HG03558 (cell line): ENCODE results near the gene WDR88.
"Not testable (repeated sequence)": the region's sequence is repeated elsewhere in the genome, so short reads cannot be mapped to it uniquely, and the experiment has no call there.

Experiments
- ATAC-seq: cut with Tn5 transposase; IDR thresholded peaks from one replicate; pipeline ENCODE4 v1.9.1; 2021; ENCODE audit warnings: moderate number of reproducible peaks; ENCODE audit not compliant: unreplicated experiment; ENCODE audit errors: extremely low read depth

The WDR88 gene

GRCh38 chr19:33126712-33127111, 5.2 kb upstream of the WDR88 start:
- not testable (repeated sequence) for ATAC-seq

- no peak for ATAC-seq
These were observed 2.0 kb upstream of the WDR88 start for GRCh38 chr19:33129901-33130300.

GRCh38 chr19:33130433-33130832, 1.5 kb upstream of the WDR88 start:
- ATAC-seq = no peak

GRCh38 chr19:33132425-33132824, 511 bp downstream of the WDR88 start:
- ATAC-seq = no peak

- no peak for ATAC-seq
These were observed 1.6 kb downstream of the WDR88 start for GRCh38 chr19:33133438-33134031.

- no peak for ATAC-seq
These were observed 2.7 kb downstream of the WDR88 start for GRCh38 chr19:33134571-33135041.

GRCh38 chr19:33139165-33139564, 7.3 kb downstream of the WDR88 start:
- ATAC-seq = no peak

- no peak for ATAC-seq
These were observed 12.0 kb downstream of the WDR88 start for GRCh38 chr19:33143897-33144405.

GRCh38 chr19:33146209-33146608, 14.3 kb downstream of the WDR88 start:
- ATAC-seq = no peak

- ATAC-seq = no peak
These were observed 15.6 kb downstream of the WDR88 start for GRCh38 chr19:33147538-33147937.

- ATAC-seq = no peak
These were observed 19.1 kb downstream of the WDR88 start for GRCh38 chr19:33150852-33151518.

GRCh38 chr19:33152176-33152575, 20.3 kb downstream of the WDR88 start:
- ATAC-seq = no peak

GRCh38 chr19:33152625-33153024, 20.7 kb downstream of the WDR88 start:
- ATAC-seq = not testable (repeated sequence)

GRCh38 chr19:33154313-33154712, 22.4 kb downstream of the WDR88 start:
- ATAC-seq = not testable (repeated sequence)

- no peak for ATAC-seq
These were observed 24.4 kb downstream of the WDR88 start for GRCh38 chr19:33156334-33156733.

- no peak for ATAC-seq
These were observed 26.0 kb downstream of the WDR88 start for GRCh38 chr19:33157906-33158305.

GRCh38 chr19:33158365-33158764, 26.5 kb downstream of the WDR88 start:
- no peak for ATAC-seq

GRCh38 chr19:33159149-33159548, 27.2 kb downstream of the WDR88 start:
- ATAC-seq = no peak

GRCh38 chr19:33159893-33160292, 28.0 kb downstream of the WDR88 start:
- ATAC-seq = no peak

- no peak for ATAC-seq
These were observed 29.3 kb downstream of the WDR88 start for GRCh38 chr19:33161201-33161600.

- ATAC-seq = no peak
These were observed 31.6 kb downstream of the WDR88 start for GRCh38 chr19:33163481-33163880.

GRCh38 chr19:33166037-33166436, 34.1 kb downstream of the WDR88 start:
- ATAC-seq = not testable (repeated sequence)
